GM12873 (cell line): ENCODE measurements around the gene PALLD.

Experiments
- CTCF ChIP-seq: IDR thresholded peaks from 2 replicates; pipeline ENCODE4 v1.5.1; 2012; ENCODE audit warnings: low read depth, mild to moderate bottlenecking, moderate library complexity, low read length, control low read depth; ENCODE audit not compliant: insufficient read depth; ENCODE audit errors: missing control alignments

Gene PALLD

GRCh38 chr4:168723020-168723419, 226.2 kb downstream of the PALLD start:
- TF ChIP-seq CTCF, result no peak

GRCh38 chr4:168723569-168723968, 226.7 kb downstream of the PALLD start:
- no peak for TF ChIP-seq CTCF

- TF ChIP-seq CTCF, result no peak
Observed at GRCh38 chr4:168724243-168724642, 227.4 kb downstream of the PALLD start.

GRCh38 chr4:168724686-168725411, 228.0 kb downstream of the PALLD start:
- no peak for TF ChIP-seq CTCF

- no peak for TF ChIP-seq CTCF
Observed at GRCh38 chr4:168725930-168726329, 229.1 kb downstream of the PALLD start.

- TF ChIP-seq CTCF, result no peak
Observed at GRCh38 chr4:168731006-168731636, 234.3 kb downstream of the PALLD start.

- TF ChIP-seq CTCF, result no peak
Observed at GRCh38 chr4:168731706-168732414, 235.0 kb downstream of the PALLD start.
